Activated naive CD4-positive, alpha-beta T cell treated with anti-CD3 and anti-CD28 coated beads, Interleukin-2, amount 50 U/mL, for 16 hours (primary cell): Measurements from ENCODE around the gene IL36B.
"Not testable (repeated sequence)": the region's sequence is repeated elsewhere in the genome, so short reads cannot be mapped to it uniquely, and the experiment has no call there.

Experiments
- DNase-seq: peaks from one replicate; pipeline ENCODE4 v3.0.0-alpha.2; 2020

Gene IL36B

GRCh38 chr2:113052396-113052917, at the start of gene IL36B:
TSS of gene IL36B (minus strand) at chr2:113052867.
- no peak for DNase-seq

GRCh38 chr2:113102133-113102532, 49.5 kb upstream of the IL36B start:
- DNase-seq: no peak

GRCh38 chr2:113098532-113098931, 45.9 kb upstream of the IL36B start:
- DNase-seq: no peak

- no peak for DNase-seq
These were observed 45.4 kb upstream of the IL36B start for GRCh38 chr2:113098041-113098440.

- not testable (repeated sequence) for DNase-seq
These were observed 44.4 kb upstream of the IL36B start for GRCh38 chr2:113096842-113097618.

- not testable (repeated sequence) for DNase-seq
These were observed 43.6 kb upstream of the IL36B start for GRCh38 chr2:113096306-113096705.

- no peak for DNase-seq
These were observed 40.9 kb upstream of the IL36B start for GRCh38 chr2:113093613-113093977.

- DNase-seq: no peak
These were observed 40.4 kb upstream of the IL36B start for GRCh38 chr2:113092864-113093612.

GRCh38 chr2:113091231-113091896, 38.7 kb upstream of the IL36B start:
- no peak for DNase-seq

- DNase-seq: no peak
These were observed 37.2 kb upstream of the IL36B start for GRCh38 chr2:113089916-113090315.

- no peak for DNase-seq
These were observed 35.7 kb upstream of the IL36B start for GRCh38 chr2:113088213-113088992.

- DNase-seq: no peak
These were observed 32.9 kb upstream of the IL36B start for GRCh38 chr2:113085542-113085941.

- DNase-seq: no peak
These were observed 31.8 kb upstream of the IL36B start for GRCh38 chr2:113084249-113085000.

- no peak for DNase-seq
These were observed 30.6 kb upstream of the IL36B start for GRCh38 chr2:113083296-113083695.

- DNase-seq: no peak
These were observed 29.0 kb upstream of the IL36B start for GRCh38 chr2:113081488-113082210.

GRCh38 chr2:113080134-113080533, 27.5 kb upstream of the IL36B start:
- DNase-seq: peak; percentile 49

GRCh38 chr2:113079131-113079530, 26.5 kb upstream of the IL36B start:
- no peak for DNase-seq

GRCh38 chr2:113078350-113078839, 25.7 kb upstream of the IL36B start:
- no peak for DNase-seq

- no peak for DNase-seq
These were observed 25.3 kb upstream of the IL36B start for GRCh38 chr2:113077921-113078320.

- DNase-seq: no peak
These were observed 24.4 kb upstream of the IL36B start for GRCh38 chr2:113076954-113077669.
